GM12878 (cell line): Measurements from ENCODE around the gene TATDN3. TPM values are rescaled to one million over a fixed set of nuclear protein-coding genes. Genes with fewer than 3 reads are reported as not detected.
A peak's percentile ranks its signal among the peaks of the same experiment; 100 is the strongest.

Experiments used
- BMI1 ChIP-seq: fragments of 450-650 bp; IDR thresholded peaks from 2 replicates; pipeline ENCODE4 v1.6.1; 2016; ENCODE audit warnings: mild to moderate bottlenecking, moderate library complexity, borderline replicate concordance
- CHD4 ChIP-seq: fragments of 200-600 bp; sonication (generic); IDR thresholded peaks from 2 replicates; pipeline ENCODE4 v1.6.1; 2016; ENCODE audit warnings: mild to moderate bottlenecking
- CREB1 ChIP-seq: IDR thresholded peaks from 2 replicates; pipeline ENCODE4 v1.6.1; 2012; ENCODE audit warnings: low read depth, mild to moderate bottlenecking, inconsistent platforms
- HDAC6 ChIP-seq: fragments of 200-600 bp; sonication (generic); IDR thresholded peaks from one replicate; pipeline ENCODE4 v1.8.0; 2017; ENCODE audit warnings: antibody characterized with exemption; ENCODE audit not compliant: unreplicated experiment
- KDM1A ChIP-seq: fragments of 200-600 bp; sonication (generic); IDR thresholded peaks from 2 replicates; pipeline ENCODE4 v1.6.1; 2016; ENCODE audit warnings: borderline replicate concordance
- NFIC ChIP-seq: IDR thresholded peaks from 2 replicates; pipeline ENCODE4 v1.6.1; 2012; ENCODE audit warnings: low read depth, mild to moderate bottlenecking, inconsistent platforms, low read length, moderate library complexity
- NR2C2 ChIP-seq: IDR thresholded peaks from 2 replicates; pipeline ENCODE4 v1.6.1; 2011; ENCODE audit warnings: borderline replicate concordance, low read depth; ENCODE audit not compliant: control insufficient read depth, insufficient read length
- REST ChIP-seq: IDR thresholded peaks from 2 replicates; pipeline ENCODE4 v1.6.1; 2012; ENCODE audit warnings: mild to moderate bottlenecking, low read depth, low read length
- SKIL ChIP-seq: fragments of 450-650 bp; IDR thresholded peaks from 2 replicates; pipeline ENCODE4 v1.6.1; 2017; ENCODE audit warnings: mild to moderate bottlenecking, low read depth, inconsistent platforms; ENCODE audit not compliant: poor library complexity, severe bottlenecking
- SP1 ChIP-seq: IDR thresholded peaks from one replicate; pipeline ENCODE4 v1.6.1; 2011; ENCODE audit warnings: low read depth, low read length
- SREBF2 ChIP-seq: IDR thresholded peaks from 2 replicates; pipeline ENCODE4 v1.6.1; 2012; ENCODE audit warnings: mild to moderate bottlenecking, low read length
- STAT1 ChIP-seq: fragments of 450-650 bp; conservative IDR thresholded peaks from 2 replicates; pipeline ENCODE4 v1.6.1; 2014; ENCODE audit warnings: antibody characterized with exemption, mild to moderate bottlenecking
- YBX1 ChIP-seq: fragments of 450-650 bp; IDR thresholded peaks from 2 replicates; pipeline ENCODE4 v1.6.1; 2016; ENCODE audit warnings: antibody characterized with exemption
- polyA plus RNA-seq, 11 experiments: library from polyadenylated mRNA; depleted of rRNA in 4 of 11; unstranded in 6 of 11; stranded (reverse) in 5 of 11; fragments of >200 nt; fragmentation: Nextera tagmentation in 4 of 11; fragmentation: Illumina TruSeq in 1 of 11; extraction: Ambion mirVana in 4 of 11; extraction: Trizol in 1 of 11; gene quantifications; 1 replicate in 1 of 11; 2 replicates in 10 of 11; pipeline versions ENCODE4 v1.2.1 to v1.2.3, GENCODE V29; 2011 to 2016; ENCODE audit warnings: inconsistent platforms in 2 of 11, missing spikeins in 2 of 11, low read depth in 1 of 11
- total RNA-seq, 4 experiments: library from RNA; depleted of rRNA in 3 of 4; stranded (reverse); fragments of >200 nt in 3 of 4; fragmentation: Illumina TruSeq in 1 of 4; extraction: Trizol in 1 of 4; gene quantifications; 2 replicates each; pipeline versions ENCODE4 v1.2.1 to v1.2.3, GENCODE V29; 2013 to 2021
- TF ChIP-seq, protein P1 (sequence below): fragments of 450-650 bp; IDR thresholded peaks from 2 replicates; pipeline ENCODE4 v1.6.1; 2018; ENCODE audit warnings: borderline replicate concordance, mild to moderate bottlenecking; ENCODE audit not compliant: partially characterized antibody
- TF ChIP-seq, protein P2 (sequence below): fragments of 450-650 bp; formaldehyde crosslinking; IDR thresholded peaks from 2 replicates; pipeline ENCODE4 v1.4.0; 2020; ENCODE audit warnings: mild to moderate bottlenecking, moderate library complexity
- TF ChIP-seq, protein P3 (sequence below): IDR thresholded peaks from 2 replicates; pipeline ENCODE4 v1.6.1; 2012; ENCODE audit warnings: low read depth, low read length, improper control_type of control experiment

The TATDN3 gene
- total and polyA plus RNA-seq, 10 of the 15 experiments (the other 5 are each of a cell fraction or from before 2014, with no cell fraction given), result 15.5 to 40.0 (median 22.7) TPM

DNA sequence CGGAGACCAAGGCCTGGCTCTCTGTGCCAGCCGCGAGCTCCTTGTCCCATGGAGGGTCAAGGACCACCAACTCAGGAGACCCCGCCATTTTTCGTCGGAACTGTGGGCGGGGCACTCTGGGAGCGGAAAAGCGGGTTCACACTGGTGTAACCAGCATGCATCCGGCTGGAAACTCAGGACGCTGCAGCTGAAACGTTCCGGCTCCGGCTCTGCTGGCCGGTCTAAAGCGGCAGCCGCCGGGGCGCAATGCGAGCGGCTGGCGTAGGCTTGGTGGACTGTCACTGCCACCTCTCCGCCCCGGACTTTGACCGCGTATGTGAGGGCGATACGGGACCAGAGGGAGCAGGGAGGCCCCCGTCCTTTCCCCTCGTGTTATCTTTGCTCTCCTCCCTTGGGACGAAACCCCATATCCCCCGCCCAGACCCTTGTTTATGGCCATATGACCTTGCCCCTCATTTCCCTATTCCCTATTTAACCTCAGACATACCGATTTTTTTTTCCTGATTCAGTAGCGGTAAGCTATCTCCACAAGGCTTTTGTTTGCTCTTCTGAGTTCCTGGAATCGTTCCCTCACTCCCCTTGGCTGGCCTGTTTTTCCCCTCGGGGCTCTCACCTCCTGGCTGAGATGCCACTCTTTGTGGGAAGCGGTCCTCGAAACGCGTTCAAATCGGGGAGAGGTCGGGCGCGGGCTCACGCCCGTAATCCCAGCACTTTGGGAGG lies at the start of gene TATDN3, which contains the start of gene NSL1 (continued):
- TF ChIP-seq, protein P1, sequence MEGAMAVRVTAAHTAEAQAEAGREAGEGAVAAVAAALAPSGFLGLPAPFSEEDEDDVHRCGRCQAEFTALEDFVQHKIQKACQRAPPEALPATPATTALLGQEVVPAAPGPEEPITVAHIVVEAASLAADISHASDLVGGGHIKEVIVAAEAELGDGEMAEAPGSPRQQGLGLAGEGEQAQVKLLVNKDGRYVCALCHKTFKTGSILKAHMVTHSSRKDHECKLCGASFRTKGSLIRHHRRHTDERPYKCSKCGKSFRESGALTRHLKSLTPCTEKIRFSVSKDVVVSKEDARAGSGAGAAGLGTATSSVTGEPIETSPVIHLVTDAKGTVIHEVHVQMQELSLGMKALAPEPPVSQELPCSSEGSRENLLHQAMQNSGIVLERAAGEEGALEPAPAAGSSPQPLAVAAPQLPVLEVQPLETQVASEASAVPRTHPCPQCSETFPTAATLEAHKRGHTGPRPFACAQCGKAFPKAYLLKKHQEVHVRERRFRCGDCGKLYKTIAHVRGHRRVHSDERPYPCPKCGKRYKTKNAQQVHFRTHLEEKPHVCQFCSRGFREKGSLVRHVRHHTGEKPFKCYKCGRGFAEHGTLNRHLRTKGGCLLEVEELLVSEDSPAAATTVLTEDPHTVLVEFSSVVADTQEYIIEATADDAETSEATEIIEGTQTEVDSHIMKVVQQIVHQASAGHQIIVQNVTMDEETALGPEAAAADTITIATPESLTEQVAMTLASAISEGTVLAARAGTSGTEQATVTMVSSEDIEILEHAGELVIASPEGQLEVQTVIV, result no peak
- TF ChIP-seq SP1 (peak; percentile 89), CREB1 (peak; percentile 82), CHD4 (no peak), NR2C2 (no peak), BMI1 (no peak), SKIL (peak; percentile 49), STAT1 (peak; percentile 94), SREBF2 (no peak), HDAC6 (no peak), NFIC (peak; percentile 33; the same call in 1 of the 2 replicates), YBX1 (no peak), KDM1A (no peak), REST (peak; percentile 52; the same call in 1 of the 2 replicates)
- TF ChIP-seq, protein P2, sequence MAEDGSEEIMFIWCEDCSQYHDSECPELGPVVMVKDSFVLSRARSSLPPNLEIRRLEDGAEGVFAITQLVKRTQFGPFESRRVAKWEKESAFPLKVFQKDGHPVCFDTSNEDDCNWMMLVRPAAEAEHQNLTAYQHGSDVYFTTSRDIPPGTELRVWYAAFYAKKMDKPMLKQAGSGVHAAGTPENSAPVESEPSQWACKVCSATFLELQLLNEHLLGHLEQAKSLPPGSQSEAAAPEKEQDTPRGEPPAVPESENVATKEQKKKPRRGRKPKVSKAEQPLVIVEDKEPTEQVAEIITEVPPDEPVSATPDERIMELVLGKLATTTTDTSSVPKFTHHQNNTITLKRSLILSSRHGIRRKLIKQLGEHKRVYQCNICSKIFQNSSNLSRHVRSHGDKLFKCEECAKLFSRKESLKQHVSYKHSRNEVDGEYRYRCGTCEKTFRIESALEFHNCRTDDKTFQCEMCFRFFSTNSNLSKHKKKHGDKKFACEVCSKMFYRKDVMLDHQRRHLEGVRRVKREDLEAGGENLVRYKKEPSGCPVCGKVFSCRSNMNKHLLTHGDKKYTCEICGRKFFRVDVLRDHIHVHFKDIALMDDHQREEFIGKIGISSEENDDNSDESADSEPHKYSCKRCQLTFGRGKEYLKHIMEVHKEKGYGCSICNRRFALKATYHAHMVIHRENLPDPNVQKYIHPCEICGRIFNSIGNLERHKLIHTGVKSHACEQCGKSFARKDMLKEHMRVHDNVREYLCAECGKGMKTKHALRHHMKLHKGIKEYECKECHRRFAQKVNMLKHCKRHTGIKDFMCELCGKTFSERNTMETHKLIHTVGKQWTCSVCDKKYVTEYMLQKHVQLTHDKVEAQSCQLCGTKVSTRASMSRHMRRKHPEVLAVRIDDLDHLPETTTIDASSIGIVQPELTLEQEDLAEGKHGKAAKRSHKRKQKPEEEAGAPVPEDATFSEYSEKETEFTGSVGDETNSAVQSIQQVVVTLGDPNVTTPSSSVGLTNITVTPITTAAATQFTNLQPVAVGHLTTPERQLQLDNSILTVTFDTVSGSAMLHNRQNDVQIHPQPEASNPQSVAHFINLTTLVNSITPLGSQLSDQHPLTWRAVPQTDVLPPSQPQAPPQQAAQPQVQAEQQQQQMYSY, result no peak
- TF ChIP-seq, protein P3, sequence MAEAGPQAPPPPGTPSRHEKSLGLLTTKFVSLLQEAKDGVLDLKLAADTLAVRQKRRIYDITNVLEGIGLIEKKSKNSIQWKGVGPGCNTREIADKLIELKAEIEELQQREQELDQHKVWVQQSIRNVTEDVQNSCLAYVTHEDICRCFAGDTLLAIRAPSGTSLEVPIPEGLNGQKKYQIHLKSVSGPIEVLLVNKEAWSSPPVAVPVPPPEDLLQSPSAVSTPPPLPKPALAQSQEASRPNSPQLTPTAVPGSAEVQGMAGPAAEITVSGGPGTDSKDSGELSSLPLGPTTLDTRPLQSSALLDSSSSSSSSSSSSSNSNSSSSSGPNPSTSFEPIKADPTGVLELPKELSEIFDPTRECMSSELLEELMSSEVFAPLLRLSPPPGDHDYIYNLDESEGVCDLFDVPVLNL, result no peak; the same call in 1 of the 2 replicates
